Kidney epithelial cell (primary cell): Measurements from ENCODE around the gene VPS35. TPM values are rescaled to one million over a fixed set of nuclear protein-coding genes. Genes with fewer than 3 reads are reported as not detected.

Source experiments
- DNase-seq: peaks from one replicate; pipeline ENCODE4 v3.0.0-alpha.2; 2010; ENCODE audit warnings: low read depth
- H3K27me3 ChIP-seq: 2 replicates; pipeline ENCODE4 v1.6.0; 2011; ENCODE audit warnings: low read length; ENCODE audit not compliant: control insufficient read depth, insufficient read depth
- H3K36me3 ChIP-seq: 2 replicates; pipeline ENCODE4 v1.5.1; 2011; ENCODE audit warnings: low read length; ENCODE audit not compliant: control insufficient read depth, insufficient read depth
- H3K4me3 ChIP-seq: 2 replicates; pipeline ENCODE4 v1.5.1; 2011; ENCODE audit warnings: low read depth, mild to moderate bottlenecking, control low read depth, low read length
- CTCF ChIP-seq: IDR thresholded peaks from 2 replicates; pipeline ENCODE4 v1.5.1; 2011; ENCODE audit warnings: mild to moderate bottlenecking, moderate library complexity, low read length, control low read depth, inconsistent platforms; ENCODE audit not compliant: insufficient read depth, poor library complexity, severe bottlenecking
- total RNA-seq: library from RNA; depleted of rRNA; stranded (reverse); fragments of >200 nt; gene quantifications from 2 replicates; pipeline ENCODE4 v1.2.3, GENCODE V29; 2015

Gene VPS35
- total RNA-seq, 1 donor from 2014 or later: 147 TPM

- no peak for TF ChIP-seq CTCF
- DNase-seq: no peak
- no peaks in the 10 kb centered on the region for H3K36me3 ChIP-seq
- H3K4me3 ChIP-seq: no peak overlapping the region
- H3K27me3 ChIP-seq: no peaks in the 10 kb centered on the region
These were observed 39.3 kb downstream of the VPS35 start for GRCh38 chr16:46649588-46650253.

GRCh38 chr16:46648656-46649055, 40.3 kb downstream of the VPS35 start:
- no peak for DNase-seq
- no peak for TF ChIP-seq CTCF
- no peaks in the 10 kb centered on the region for H3K36me3 ChIP-seq
- no peak overlapping the region for H3K4me3 ChIP-seq
- no peaks in the 10 kb centered on the region for H3K27me3 ChIP-seq

- DNase-seq: no peak
- no peaks in the 10 kb centered on the region for H3K36me3 ChIP-seq
- no peak for TF ChIP-seq CTCF
- no peak overlapping the region for H3K4me3 ChIP-seq
- no peaks in the 10 kb centered on the region for H3K27me3 ChIP-seq
These were observed 49.7 kb downstream of the VPS35 start for GRCh38 chr16:46638947-46639925.

- no peak overlapping the region for H3K4me3 ChIP-seq
- DNase-seq: no peak
- TF ChIP-seq CTCF: no peak
- H3K36me3 ChIP-seq: no peaks in the 10 kb centered on the region
- no peaks in the 10 kb centered on the region for H3K27me3 ChIP-seq
These were observed 55.9 kb downstream of the VPS35 start for GRCh38 chr16:46632778-46633733.

GRCh38 chr16:46629331-46630219, 59.4 kb downstream of the VPS35 start:
- H3K27me3 ChIP-seq: no peaks in the 10 kb centered on the region
- H3K36me3 ChIP-seq: no peaks in the 10 kb centered on the region
- peak; percentile 40 for TF ChIP-seq CTCF
- no peak for DNase-seq
- H3K4me3 ChIP-seq: no peak overlapping the region
